Neutrophil (primary cell): ENCODE data around the gene ISCU.

Experiments
- H3K27ac ChIP-seq: fragments of 200-600 bp; sonication (generic); 2 replicates; pipeline ENCODE4 v1.5.1; 2016; ENCODE audit warnings: mild to moderate bottlenecking, moderate library complexity
- H3K27me3 ChIP-seq: fragments of 200-600 bp; sonication (generic); 2 replicates; pipeline ENCODE4 v1.6.0; 2016; ENCODE audit warnings: mild to moderate bottlenecking
- H3K36me3 ChIP-seq: fragments of 200-600 bp; sonication (generic); 2 replicates; pipeline ENCODE4 v1.5.1; 2017
- H3K4me1 ChIP-seq, 2 experiments: fragments of 200-600 bp in 1 of 2; sonication (generic) in 1 of 2; 1 replicate in 1 of 2; 2 replicates in 1 of 2; pipeline versions ENCODE4 v1.5.1 to v1.6.1; 2013 to 2016; ENCODE audit warnings: low read depth in 1 of 2, low read length in 1 of 2, mild to moderate bottlenecking in 1 of 2, moderate library complexity in 1 of 2; ENCODE audit not compliant: control insufficient read depth in 1 of 2, insufficient read depth in 1 of 2
- H3K4me3 ChIP-seq, 2 experiments: fragments of 200-600 bp in 1 of 2; sonication (generic) in 1 of 2; 1 replicate in 1 of 2; 2 replicates in 1 of 2; pipeline ENCODE4 v1.5.1; 2013 to 2016; ENCODE audit warnings: low read depth in 1 of 2, low read length in 1 of 2, mild to moderate bottlenecking in 1 of 2, moderate library complexity in 1 of 2
- H3K9me3 ChIP-seq: fragments of 200-600 bp; sonication (generic); 2 replicates; pipeline ENCODE4 v1.5.1; 2016
- CTCF ChIP-seq: fragments of 200-600 bp; sonication (generic); IDR thresholded peaks from 2 replicates; pipeline ENCODE4 v1.5.1; 2016; ENCODE audit warnings: antibody characterized with exemption

The ISCU gene

GRCh38 chr12:108584456-108585065 lies 22.2 kb downstream of the ISCU start:
- no peak overlapping the region for H3K27ac ChIP-seq
- H3K27me3 ChIP-seq = no peaks in the 10 kb centered on the region
- H3K4me1 ChIP-seq = no peaks in the 10 kb centered on the region
- H3K9me3 ChIP-seq = no peaks in the 10 kb centered on the region
- no peaks in the 10 kb centered on the region for H3K36me3 ChIP-seq
- TF ChIP-seq CTCF = no peak
- H3K4me3 ChIP-seq = no peak overlapping the region

GRCh38 chr12:108585864-108586263 lies 23.5 kb downstream of the ISCU start:
- Histone ChIP-seq H3K9me3 (no peaks in the 10 kb centered on the region), H3K4me3 (no peak overlapping the region), H3K27me3 (no peaks in the 10 kb centered on the region), H3K27ac (no peak overlapping the region), H3K4me1 (no peaks in the 10 kb centered on the region), H3K36me3 (no peaks in the 10 kb centered on the region)
- TF ChIP-seq CTCF = no peak

GRCh38 chr12:108586306-108586705 lies 23.9 kb downstream of the ISCU start:
- Histone ChIP-seq H3K4me1 (no peaks in the 10 kb centered on the region), H3K9me3 (no peaks in the 10 kb centered on the region), H3K27ac (no peak overlapping the region), H3K4me3 (no peak overlapping the region), H3K27me3 (no peaks in the 10 kb centered on the region), H3K36me3 (no peaks in the 10 kb centered on the region)
- TF ChIP-seq CTCF = no peak

- no peak for TF ChIP-seq CTCF
- Histone ChIP-seq H3K36me3 (no peaks in the 10 kb centered on the region), H3K4me1 (no peaks in the 10 kb centered on the region), H3K27me3 (no peaks in the 10 kb centered on the region), H3K27ac (no peak overlapping the region), H3K4me3 (no peak overlapping the region), H3K9me3 (no peaks in the 10 kb centered on the region)
Observed at GRCh38 chr12:108587826-108588225, 25.4 kb downstream of the ISCU start.

- Histone ChIP-seq H3K27ac (no peak overlapping the region), H3K4me1 (no peaks in the 10 kb centered on the region), H3K9me3 (no peaks in the 10 kb centered on the region), H3K27me3 (no peaks in the 10 kb centered on the region), H3K36me3 (no peaks in the 10 kb centered on the region), H3K4me3 (no peak overlapping the region)
- no peak for TF ChIP-seq CTCF
Observed at GRCh38 chr12:108589028-108589839, 26.8 kb downstream of the ISCU start.
